Measurements from ENCODE around the gene UPF2. TPM values are rescaled to one million over a fixed set of nuclear protein-coding genes. Genes with fewer than 3 reads are reported as not detected.
"Not testable (repeated sequence)": the region's sequence is repeated elsewhere in the genome, so short reads cannot be mapped to it uniquely, and the experiment has no call there.

Gene UPF2
- total RNA-seq, 1 donor from 2014 or later: 25.1 TPM

GRCh38 chr10:12020574-12020973 is 22.0 kb downstream of the UPF2 start:
- H3K4me3 Mint-ChIP-seq: no peak overlapping the region
- H3K4me1 Mint-ChIP-seq: no peaks in the 10 kb centered on the region
- no peak overlapping the region for H3K27ac Mint-ChIP-seq (ENCODE audit: unreplicated experiment)
- peaks cover 2% of the 10 kb centered on the region for H3K36me3 Mint-ChIP-seq (ENCODE audit: low read depth)
- no peak for TF ChIP-seq CTCF (conservative IDR thresholded peaks at IDR 0.05)
- DNase-seq (ENCODE audit: low read depth, low spot score): no peak
- H3K9me3 Mint-ChIP-seq: no peaks in the 10 kb centered on the region
- no peaks in the 10 kb centered on the region for H3K27me3 Mint-ChIP-seq (ENCODE audit: low read depth)

GRCh38 chr10:12019283-12019971 is 23.2 kb downstream of the UPF2 start:
- Mint-ChIP-seq H3K27me3 (ENCODE audit: low read depth) (no peaks in the 10 kb centered on the region), H3K9me3 (no peaks in the 10 kb centered on the region), H3K4me3 (no peak overlapping the region), H3K4me1 (no peaks in the 10 kb centered on the region), H3K36me3 (ENCODE audit: low read depth) (peaks cover 4% of the 10 kb centered on the region), H3K27ac (ENCODE audit: unreplicated experiment) (no peak overlapping the region)
- DNase-seq (ENCODE audit: low read depth, low spot score): no peak
- TF ChIP-seq CTCF (conservative IDR thresholded peaks at IDR 0.05): no peak

DNA sequence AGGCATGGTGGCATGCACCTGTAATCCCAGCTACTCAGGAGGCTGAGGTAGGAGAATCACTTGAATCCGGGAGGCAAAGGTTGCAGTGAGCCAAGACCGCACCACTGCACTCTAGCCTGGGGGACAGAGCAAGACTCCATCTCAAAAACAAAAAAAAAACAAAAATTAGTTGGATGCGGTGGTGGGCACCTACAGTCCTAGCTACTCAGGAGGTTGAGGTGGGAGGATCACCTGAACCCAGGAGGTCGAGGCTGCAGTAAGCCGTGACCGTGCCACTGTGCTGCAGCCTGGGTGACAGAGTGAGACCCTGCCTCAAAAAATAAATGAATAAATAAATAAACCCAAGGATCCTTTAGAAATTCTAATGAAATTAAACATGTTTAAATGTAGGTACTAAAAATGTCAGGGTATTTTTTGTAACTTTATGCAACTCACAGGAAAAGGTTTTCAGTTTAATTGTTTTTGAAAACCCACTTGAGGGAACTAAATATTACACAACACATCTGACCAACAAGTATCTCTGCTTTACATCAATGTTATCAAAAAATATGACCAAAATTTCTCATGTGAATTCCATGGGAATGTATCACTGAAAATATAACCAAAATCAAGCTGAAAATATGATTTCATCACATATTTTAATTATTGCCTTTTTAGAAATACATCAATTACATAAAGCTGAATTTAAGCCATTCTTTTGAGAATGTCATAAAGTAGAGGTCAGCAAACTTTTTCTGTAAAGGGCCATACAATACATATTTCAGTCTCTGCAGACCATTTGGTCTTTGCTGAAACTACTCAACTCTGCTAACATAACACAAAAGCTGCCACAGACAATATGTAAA is 23.9 kb downstream of the UPF2 start:
- H3K27me3 Mint-ChIP-seq (ENCODE audit: low read depth): no peaks in the 10 kb centered on the region
- no peak for DNase-seq (ENCODE audit: low read depth, low spot score)
- H3K4me1 Mint-ChIP-seq: no peaks in the 10 kb centered on the region
- H3K9me3 Mint-ChIP-seq: no peaks in the 10 kb centered on the region
- no peak overlapping the region for H3K4me3 Mint-ChIP-seq
- H3K36me3 Mint-ChIP-seq (ENCODE audit: low read depth): peaks cover 4% of the 10 kb centered on the region
- TF ChIP-seq CTCF (conservative IDR thresholded peaks at IDR 0.05): no peak
- no peak overlapping the region for H3K27ac Mint-ChIP-seq (ENCODE audit: unreplicated experiment)

GRCh38 chr10:12013926-12014325 is 28.7 kb downstream of the UPF2 start:
- Mint-ChIP-seq H3K36me3 (ENCODE audit: low read depth) (peaks cover 22% of the 10 kb centered on the region), H3K27me3 (ENCODE audit: low read depth) (no peaks in the 10 kb centered on the region), H3K4me1 (no peaks in the 10 kb centered on the region), H3K4me3 (no peak overlapping the region), H3K9me3 (peaks cover 4% of the 10 kb centered on the region), H3K27ac (ENCODE audit: unreplicated experiment) (no peak overlapping the region)
- TF ChIP-seq CTCF (conservative IDR thresholded peaks at IDR 0.05): no peak
- DNase-seq (ENCODE audit: low read depth, low spot score): no peak

DNA sequence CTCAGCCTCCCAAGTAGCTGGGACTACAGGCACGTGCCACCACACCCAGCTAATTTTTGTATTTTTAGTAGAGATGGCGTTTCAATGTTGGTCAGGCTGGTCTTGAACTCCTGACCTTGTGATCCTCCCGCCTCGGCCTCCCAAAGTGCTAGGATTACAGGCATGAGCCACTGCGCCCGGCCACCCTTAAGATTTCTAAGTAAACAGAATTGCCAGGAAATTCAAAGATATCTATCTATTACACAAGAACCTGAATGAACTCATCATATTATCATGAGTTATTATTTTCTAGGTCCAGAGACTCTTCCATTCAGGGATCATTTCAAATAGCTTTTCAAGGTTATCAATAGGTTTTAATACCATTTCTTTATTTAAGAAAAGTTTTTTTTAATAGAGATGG is 29.2 kb downstream of the UPF2 start:
- not testable (repeated sequence) for H3K4me3 Mint-ChIP-seq; H3K4me1 Mint-ChIP-seq; DNase-seq (ENCODE audit: low read depth, low spot score); H3K27ac Mint-ChIP-seq (ENCODE audit: unreplicated experiment); H3K27me3 Mint-ChIP-seq (ENCODE audit: low read depth); H3K9me3 Mint-ChIP-seq
- peaks cover 27% of the 10 kb centered on the region for H3K36me3 Mint-ChIP-seq (ENCODE audit: low read depth)

GRCh38 chr10:12010353-12010752 is 32.3 kb downstream of the UPF2 start:
- H3K4me1 Mint-ChIP-seq: no peaks in the 10 kb centered on the region
- no peak overlapping the region for H3K27ac Mint-ChIP-seq (ENCODE audit: unreplicated experiment)
- peaks cover 4% of the 10 kb centered on the region for H3K9me3 Mint-ChIP-seq
- no peak overlapping the region for H3K4me3 Mint-ChIP-seq
- no peak for TF ChIP-seq CTCF (conservative IDR thresholded peaks at IDR 0.05)
- peaks cover 29% of the 10 kb centered on the region for H3K36me3 Mint-ChIP-seq (ENCODE audit: low read depth)
- no peak for DNase-seq (ENCODE audit: low read depth, low spot score)
- no peaks in the 10 kb centered on the region for H3K27me3 Mint-ChIP-seq (ENCODE audit: low read depth)

DNA sequence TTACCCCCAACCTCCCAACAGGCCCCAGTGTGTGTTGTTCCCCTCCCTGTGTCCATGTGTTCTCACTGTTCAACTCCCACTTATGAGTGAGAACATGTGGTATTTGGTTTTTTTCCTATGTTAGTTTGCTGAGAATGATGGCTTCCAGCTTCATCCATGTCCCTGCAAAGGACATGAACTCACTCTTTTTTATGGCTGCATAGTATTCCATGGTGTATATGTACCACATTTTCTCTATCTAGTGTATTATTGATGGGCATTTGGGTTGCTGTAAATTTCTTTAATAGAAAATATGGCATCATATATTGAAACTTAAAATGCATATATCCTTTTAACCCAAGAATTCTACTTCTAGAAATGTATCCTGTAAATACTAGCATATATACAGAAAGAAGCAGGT is 33.8 kb downstream of the UPF2 start:
- peaks cover 30% of the 10 kb centered on the region for H3K36me3 Mint-ChIP-seq (ENCODE audit: low read depth)
- H3K27ac Mint-ChIP-seq (ENCODE audit: unreplicated experiment); H3K9me3 Mint-ChIP-seq; DNase-seq (ENCODE audit: low read depth, low spot score); H3K27me3 Mint-ChIP-seq (ENCODE audit: low read depth); H3K4me3 Mint-ChIP-seq; H3K4me1 Mint-ChIP-seq: not testable (repeated sequence)
